Activated CD8-positive, alpha-beta memory T cell treated with anti-CD3 and anti-CD28 coated beads, Interleukin-2, amount 50 U/mL, for 48 hours (primary cell): Measurements from ENCODE around the gene FOXO6.

Source experiments
- DNase-seq: peaks from one replicate; pipeline ENCODE4 v3.0.0-alpha.2; 2020

Gene FOXO6

GRCh38 chr1:41368366-41368765 lies 7.1 kb downstream of the FOXO6 start:
- DNase-seq, result no peak

DNA sequence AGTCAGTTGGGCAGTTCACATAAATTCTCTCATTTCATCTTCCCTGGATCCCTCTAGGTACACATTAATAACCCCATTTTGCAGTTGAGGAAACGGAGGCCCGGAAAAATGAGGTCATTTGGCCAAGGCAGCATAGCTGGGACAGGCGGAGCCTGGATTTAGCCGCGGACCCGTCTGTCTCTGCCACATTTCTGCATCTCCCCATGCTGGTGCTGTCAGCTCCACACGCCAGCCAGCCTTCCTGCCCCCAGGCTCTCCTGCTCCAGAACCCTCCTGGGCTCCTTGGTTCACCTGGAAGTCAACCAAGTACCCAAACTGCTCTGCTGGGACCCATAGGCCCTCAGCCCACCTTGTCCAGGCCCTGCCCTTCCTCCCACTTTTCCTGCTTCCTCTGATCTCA lies 7.6 kb downstream of the FOXO6 start:
- DNase-seq, result no peak

DNA sequence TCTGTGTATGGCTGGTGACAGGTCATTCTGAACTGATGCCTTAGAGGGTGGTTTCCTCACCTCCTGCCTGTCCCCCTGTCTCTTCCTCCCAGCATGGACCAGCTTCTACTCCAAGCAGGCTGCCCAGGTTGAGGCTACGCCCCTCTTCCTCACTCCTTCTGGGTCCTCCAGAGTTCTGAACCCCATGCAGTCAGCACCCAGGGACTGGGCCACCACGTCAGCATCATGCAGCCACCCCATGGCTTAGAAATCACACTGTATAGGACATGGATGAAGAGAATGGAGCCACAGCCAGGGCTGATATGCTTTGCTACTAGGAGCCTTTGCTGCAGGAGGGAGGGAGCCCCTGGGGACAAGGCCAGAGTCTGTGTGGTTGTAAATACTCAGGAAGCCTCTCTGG lies 8.3 kb downstream of the FOXO6 start:
- DNase-seq, result no peak

DNA sequence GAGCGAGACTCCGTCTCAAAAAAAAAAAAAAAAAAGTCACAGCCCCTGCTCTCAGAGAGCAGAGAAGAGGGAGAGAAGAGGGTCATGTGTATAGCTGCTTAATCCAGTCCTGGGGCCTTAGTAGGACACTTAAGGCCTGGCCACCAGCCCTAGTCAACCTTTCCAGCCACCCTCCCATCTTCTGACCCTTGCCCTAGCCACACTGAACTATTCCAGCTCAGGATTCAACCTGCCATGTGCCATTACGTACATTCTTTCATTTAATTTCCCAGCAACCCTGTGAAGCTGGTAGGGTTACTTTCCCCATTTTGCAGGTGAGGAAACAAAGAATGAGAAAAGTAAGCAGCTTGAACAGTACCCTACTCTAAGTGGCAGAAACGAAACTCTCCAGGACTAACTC lies 9.0 kb downstream of the FOXO6 start:
- DNase-seq, result no peak

DNA sequence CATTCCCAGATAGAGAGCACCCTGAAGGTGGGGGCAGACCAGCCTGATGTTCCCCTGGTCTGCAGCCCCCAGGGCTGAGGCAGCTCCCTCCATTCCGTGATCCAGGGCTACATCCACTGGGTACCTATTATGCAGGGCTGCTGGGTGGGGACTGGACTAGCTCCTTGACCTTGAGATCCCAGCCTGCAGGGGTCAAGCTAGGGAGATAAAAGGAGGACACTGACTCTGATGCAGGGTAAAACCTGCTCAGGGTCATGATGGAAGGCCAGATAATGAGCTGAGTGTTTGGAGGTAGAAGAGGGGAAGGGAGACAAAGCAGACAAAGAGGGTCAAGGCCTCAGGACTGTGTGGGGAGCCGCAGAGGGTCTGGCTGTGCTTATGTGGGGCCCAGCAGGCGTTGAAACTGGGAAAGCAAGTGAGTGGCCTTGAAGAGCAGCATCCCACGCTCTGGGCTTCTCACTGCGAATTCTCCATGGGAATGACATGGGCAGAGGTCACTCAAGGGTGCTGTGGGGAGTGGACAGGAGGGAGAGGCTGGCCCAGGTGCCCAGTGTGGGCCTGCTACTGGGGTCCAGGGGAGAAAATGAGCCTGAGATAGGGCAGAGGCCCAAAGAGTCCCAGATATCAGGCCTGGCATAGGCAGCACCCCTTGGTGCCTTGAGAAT lies 9.7 kb downstream of the FOXO6 start:
- DNase-seq, result no peak

GRCh38 chr1:41371630-41372599 lies 10.7 kb downstream of the FOXO6 start:
- no peak for DNase-seq

GRCh38 chr1:41372600-41372993 lies 11.4 kb downstream of the FOXO6 start:
- no peak for DNase-seq

DNA sequence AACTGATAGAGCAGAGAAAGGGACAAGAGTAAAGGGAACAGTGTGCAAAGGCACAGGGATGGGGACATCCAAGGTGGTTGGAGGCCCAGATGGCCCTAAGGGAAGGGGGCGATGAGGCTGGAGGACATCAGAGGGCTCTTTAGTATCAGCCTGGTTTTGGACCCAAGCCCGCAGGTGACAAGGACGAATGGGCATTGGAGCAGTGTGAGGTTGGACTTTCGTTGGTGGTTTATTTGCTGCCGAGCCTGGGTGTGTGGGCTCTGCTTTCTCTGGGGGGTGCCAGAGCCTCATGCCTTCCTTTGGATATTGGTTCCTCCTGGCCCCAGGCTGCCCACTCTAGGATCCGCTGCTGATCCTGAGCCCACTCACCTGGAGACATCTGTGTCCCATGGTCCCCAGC lies 12.1 kb downstream of the FOXO6 start:
- DNase-seq, result no peak

DNA sequence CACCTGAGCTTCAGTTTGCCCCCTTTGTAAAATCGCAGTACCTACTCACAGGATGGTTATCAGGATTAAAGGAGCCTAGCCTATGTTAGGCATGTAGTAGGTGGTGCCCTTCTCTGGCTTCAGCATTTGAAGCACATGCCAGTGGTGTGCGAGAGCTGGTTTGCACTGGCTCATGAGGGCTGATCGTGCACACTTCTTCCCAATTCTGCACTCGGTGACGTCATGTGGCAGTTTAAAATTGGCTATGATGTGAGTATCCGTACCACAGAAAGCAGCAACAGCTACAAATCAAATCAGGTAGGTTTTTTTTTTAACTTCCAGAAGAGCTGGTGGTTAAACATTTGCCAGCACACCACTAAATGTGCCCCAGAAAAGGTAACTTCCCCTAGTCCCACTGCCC lies 13.5 kb downstream of the FOXO6 start:
- no peak for DNase-seq

DNA sequence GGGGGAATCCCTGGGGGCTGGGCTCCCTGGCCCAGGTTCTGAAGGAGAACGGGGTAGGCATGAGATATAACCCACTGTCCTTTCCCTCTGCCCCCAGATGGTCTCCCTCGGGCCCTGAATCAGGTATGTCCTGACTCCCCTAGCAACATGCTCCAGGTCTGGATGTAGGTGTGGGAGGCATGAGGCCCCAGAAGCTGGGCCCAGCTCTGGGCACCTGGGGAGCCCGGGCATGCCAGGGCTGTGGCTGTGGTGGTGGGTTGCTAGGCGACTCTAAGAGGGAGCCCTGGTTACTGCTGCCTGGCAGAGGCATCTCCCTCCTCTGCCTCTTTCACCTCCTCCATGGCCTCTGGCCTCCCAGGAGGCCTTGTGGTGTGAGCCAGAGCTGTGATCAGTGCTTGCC lies 16.2 kb downstream of the FOXO6 start:
- DNase-seq, result no peak

- no peak for DNase-seq
Measured at GRCh38 chr1:41378222-41378621, 17.0 kb downstream of the FOXO6 start.

DNA sequence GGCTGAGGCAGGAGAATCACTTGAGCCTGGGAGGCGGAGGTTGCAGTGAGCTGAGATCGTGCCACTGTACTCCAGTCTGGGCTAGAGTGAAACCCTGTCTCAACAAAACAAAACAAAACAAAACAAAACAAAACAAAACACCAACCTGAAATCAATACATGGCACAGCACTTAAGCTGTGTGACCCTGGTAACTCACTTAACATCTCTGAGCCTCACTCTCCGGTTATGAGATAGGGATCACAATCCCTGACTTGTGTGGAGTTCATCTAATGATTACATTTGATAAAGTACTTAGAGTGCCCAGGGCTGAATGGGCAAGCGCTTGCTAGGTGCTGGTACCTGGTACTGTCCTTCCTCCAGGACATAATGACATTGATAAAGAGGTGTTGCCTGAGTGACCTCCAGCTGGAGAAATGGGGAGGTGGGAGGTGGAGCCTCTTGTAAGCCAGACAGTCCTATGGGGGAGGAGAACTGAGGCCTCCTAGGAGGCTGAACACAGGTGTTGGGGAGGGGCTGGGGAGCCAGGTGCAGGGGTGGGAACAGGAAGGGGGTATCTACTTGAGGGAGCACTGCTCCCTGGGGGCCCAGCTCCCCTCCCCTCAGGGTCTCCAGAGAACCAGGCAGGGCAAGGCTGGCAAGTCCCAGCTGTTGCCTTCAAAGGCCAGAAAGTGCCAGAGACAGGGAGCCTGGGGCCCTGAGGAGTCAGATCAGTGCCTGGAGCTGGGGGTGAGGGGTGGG lies 17.9 kb downstream of the FOXO6 start:
- DNase-seq, result no peak

DNA sequence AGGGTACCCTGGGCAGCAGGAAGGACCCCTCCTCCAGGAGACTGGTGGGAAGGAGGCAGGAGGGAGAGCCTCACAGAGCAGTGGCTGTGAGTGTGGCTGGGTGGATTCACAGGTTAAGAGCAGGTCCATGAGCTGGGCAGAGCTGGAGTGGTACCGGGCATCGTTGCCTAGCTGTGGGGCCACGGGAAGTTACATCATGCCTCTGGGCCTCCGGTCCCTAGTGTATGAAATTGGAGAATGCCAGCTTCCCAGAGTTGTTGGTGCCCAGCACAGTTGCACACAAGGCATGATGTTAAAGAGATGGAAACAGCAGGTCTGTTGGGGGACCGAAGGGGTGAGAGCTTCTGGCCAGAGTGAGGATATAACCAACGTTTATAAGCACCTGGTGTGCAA lies 18.5 kb downstream of the FOXO6 start:
- DNase-seq, result no peak

GRCh38 chr1:41380195-41380594 lies 19.0 kb downstream of the FOXO6 start:
- DNase-seq, result no peak

DNA sequence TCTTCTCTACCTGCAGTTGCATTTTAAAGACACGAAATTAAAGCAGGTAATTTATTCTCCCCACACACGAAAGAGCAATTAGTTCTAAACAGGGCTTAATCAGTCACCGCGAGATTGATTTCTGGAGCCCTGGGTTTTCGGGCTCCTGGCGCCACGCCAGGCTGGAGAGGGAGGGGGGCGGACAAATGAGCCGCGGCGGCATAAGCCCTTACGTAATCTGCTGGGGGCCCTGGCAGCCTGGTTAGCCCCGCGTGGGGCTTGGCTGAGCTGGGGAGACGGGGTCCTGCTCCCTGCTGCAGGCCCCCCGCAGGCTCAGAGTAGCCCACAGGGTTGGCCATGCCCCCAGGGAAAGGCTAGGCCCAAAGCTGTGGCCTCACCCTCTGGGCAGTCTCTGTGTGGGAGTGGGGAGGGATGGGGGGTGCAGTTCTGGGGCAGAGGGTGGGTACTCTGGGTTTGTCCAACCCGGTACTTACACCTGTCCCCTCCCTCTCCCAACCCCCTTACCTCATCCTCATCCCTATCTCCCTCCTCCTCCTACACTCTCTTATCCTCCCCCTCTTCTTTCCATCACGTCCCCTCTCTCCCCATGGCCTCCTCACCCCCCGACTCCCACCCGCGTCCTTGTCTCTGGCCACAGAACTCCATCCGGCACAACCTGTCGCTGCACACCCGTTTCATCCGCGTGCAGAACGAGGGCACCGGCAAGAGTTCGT lies 19.9 kb downstream of the FOXO6 start:
- no peak for DNase-seq

- no peak for DNase-seq
Measured at GRCh38 chr1:41381692-41382479, 20.7 kb downstream of the FOXO6 start.

DNA sequence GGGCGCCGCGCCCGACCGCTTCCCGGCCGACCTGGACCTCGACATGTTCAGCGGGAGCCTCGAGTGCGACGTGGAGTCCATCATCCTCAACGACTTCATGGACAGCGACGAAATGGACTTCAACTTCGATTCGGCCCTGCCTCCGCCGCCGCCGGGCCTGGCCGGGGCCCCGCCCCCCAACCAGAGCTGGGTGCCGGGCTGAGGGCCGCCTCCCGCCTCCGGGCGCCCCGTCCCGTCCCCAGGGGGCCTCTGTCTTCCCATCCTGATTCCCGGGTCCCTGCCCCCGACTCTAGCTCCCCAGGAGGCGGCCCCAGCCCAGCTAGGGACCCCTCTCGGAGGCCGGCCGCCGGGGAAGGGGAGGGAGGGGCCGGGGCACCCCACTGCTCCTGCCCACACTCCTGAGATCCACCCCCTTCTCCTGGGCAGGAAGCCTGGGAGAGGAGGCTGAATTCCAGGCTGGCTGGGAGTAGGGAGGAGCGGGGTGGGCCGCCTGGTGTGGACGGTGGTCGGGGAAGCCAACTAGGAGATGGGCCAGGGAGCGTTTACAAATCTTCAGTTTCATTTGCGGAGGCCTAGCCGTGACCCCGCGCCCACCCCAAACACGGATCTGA lies 21.4 kb downstream of the FOXO6 start:
- DNase-seq, result no peak

GRCh38 chr1:41383094-41383852 lies 22.0 kb downstream of the FOXO6 start:
- no peak for DNase-seq

DNA sequence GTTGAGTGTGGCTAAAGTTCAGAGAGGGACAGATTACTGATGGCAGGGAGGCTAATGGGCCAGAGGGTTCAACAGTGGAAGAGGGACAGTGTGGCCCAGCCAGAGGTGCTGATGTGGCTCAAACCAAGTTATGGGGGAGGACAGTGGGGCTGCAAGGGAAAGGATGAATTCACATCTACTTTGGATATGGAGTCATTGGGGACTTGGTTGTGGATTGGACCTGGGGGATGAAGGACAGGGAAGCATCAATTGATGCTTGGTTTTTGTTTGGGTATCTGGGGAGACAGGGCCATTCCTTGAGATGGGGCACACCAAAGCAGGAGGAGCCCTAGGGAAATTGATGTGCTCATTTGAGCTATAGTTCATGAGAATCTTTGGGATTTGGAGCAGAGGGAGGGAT lies 23.3 kb downstream of the FOXO6 start:
- DNase-seq, result no peak

DNA sequence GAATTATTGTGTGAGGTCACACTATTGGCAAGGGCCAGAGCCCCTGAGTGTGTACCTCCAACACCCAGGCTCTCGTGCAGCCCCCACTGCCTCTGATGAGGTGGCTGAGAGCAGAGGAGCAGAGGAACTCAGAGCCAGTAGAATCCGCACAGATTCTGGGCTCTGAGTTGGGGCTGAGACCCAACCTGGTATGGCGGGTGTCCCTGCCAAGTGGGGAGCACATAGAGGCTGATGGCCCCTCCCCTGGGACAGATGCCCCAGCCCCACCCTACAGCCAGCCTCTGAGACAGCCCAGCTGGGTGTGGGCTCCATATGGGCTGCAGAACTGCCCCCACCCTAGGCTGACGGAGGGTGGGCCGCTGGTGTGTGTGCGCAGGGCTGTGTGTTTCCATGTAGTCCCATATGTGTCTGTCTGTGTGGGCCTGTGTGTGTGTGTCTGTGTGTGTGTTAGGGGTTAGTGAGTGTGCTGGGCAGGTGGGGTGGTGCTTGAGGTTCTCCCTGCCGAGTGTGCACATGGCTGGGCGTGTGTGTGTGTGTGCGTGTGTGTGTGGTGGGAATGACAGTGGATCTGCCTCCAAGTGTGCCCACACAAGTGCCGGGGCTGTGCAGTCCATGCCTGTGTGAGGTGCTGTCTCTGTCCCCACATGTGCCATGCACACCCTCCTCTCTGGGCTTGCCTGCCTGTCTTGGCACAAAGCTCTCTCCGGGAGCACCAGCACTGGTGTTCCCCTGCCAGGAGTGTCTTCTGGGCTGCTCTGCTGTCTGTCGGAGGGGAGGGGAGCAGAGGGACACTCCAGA lies 24.4 kb downstream of the FOXO6 start:
- DNase-seq, result no peak
